Natural killer cell (primary cell): ENCODE measurements around the gene NUP214. TPM values are rescaled to one million over a fixed set of nuclear protein-coding genes. Genes with fewer than 3 reads are reported as not detected.

ENCODE experiments used
- ATAC-seq, 3 donors: fragments of 150-1000 bp in 2 of 3; fragments of 200-7000 bp in 1 of 3; cut with Tn5 transposase; 1 replicate in 1 of 3; 2 replicates in 2 of 3; pipeline ENCODE4 v1.10.0; 2021; ENCODE audit warnings: mild to moderate bottlenecking in 2 of 3, moderate library complexity in 2 of 3
- DNase-seq, 2 donors: peaks; one replicate each; pipeline versions ENCODE4 v3.0.0 to v3.0.0-alpha.2; 2013 to 2021; ENCODE audit warnings: mixed read lengths in 1 of 2
- H3K27ac ChIP-seq: one replicate; pipeline ENCODE4 v1.5.1; 2013; ENCODE audit warnings: mild to moderate bottlenecking, low read length
- H3K27me3 ChIP-seq: one replicate; pipeline ENCODE4 v1.6.1; 2013; ENCODE audit warnings: low read length; ENCODE audit not compliant: control insufficient read depth, insufficient read depth
- H3K36me3 ChIP-seq: one replicate; pipeline ENCODE4 v1.6.1; 2013; ENCODE audit warnings: low read length; ENCODE audit not compliant: control insufficient read depth, insufficient read depth
- H3K4me1 ChIP-seq: one replicate; pipeline ENCODE4 v1.6.1; 2013; ENCODE audit warnings: low read length; ENCODE audit not compliant: control insufficient read depth, insufficient read depth
- H3K4me3 ChIP-seq: one replicate; pipeline ENCODE4 v1.5.1; 2013; ENCODE audit warnings: low read length
- H3K9me3 ChIP-seq: one replicate; pipeline ENCODE4 v1.6.1; 2013; ENCODE audit warnings: low read length; ENCODE audit not compliant: control insufficient read depth, insufficient read depth
- H3K27ac Mint-ChIP-seq, 2 donors: one replicate each; pipeline ENCODE4 v1.8.0; 2022; ENCODE audit warnings: mild to moderate bottlenecking in 2 of 2, mixed read lengths in 2 of 2, moderate library complexity in 1 of 2
- H3K27me3 Mint-ChIP-seq, 2 donors: one replicate each; pipeline ENCODE4 v1.8.0; 2022; ENCODE audit warnings: low read depth in 2 of 2, mixed read lengths in 2 of 2
- H3K36me3 Mint-ChIP-seq: one replicate; pipeline ENCODE4 v1.8.0; 2022; ENCODE audit warnings: mixed read lengths
- H3K4me1 Mint-ChIP-seq, 2 donors: one replicate each; pipeline ENCODE4 v1.8.0; 2022; ENCODE audit warnings: mixed read lengths in 2 of 2
- H3K4me3 Mint-ChIP-seq: one replicate; pipeline ENCODE4 v1.8.0; 2022; ENCODE audit warnings: mild to moderate bottlenecking, moderate library complexity, mixed read lengths
- H3K9me3 Mint-ChIP-seq, 2 donors: one replicate each; pipeline ENCODE4 v1.8.0; 2022; ENCODE audit warnings: mixed read lengths in 2 of 2
- WGBS: methylation state at CpG from one replicate; pipeline ENCODE4 v1.1.7; 2013; ENCODE audit warnings: missing lambda C conversion rate; ENCODE audit not compliant: insufficient coverage; 5-methylcytosine and 5-hydroxymethylcytosine counted together
- intact Hi-C: fragments of 100-400 bp; cut with micrococcal nuclease; formaldehyde crosslinking; loops from one replicate; pipeline ENCODE4 v1.14.2; 2022
- total RNA-seq, 4 donors: library from RNA; stranded (reverse); fragments of 120-200 nt in 1 of 4; gene quantifications; one replicate each; pipeline versions ENCODE4 v1.2.3 to v1.2.4, GENCODE V29; 2013 to 2022
- TF ChIP-seq, protein P1 (sequence below): fragments of 200-600 bp; IDR thresholded peaks from one replicate; pipeline ENCODE4 v1.8.0; 2022; ENCODE audit warnings: antibody characterized with exemption

Gene NUP214
- total RNA-seq, 3 donors from 2014 or later (not counting 1 experiment from before 2014, with no cell fraction given) = 125 to 133 (median 132) TPM

DNA sequence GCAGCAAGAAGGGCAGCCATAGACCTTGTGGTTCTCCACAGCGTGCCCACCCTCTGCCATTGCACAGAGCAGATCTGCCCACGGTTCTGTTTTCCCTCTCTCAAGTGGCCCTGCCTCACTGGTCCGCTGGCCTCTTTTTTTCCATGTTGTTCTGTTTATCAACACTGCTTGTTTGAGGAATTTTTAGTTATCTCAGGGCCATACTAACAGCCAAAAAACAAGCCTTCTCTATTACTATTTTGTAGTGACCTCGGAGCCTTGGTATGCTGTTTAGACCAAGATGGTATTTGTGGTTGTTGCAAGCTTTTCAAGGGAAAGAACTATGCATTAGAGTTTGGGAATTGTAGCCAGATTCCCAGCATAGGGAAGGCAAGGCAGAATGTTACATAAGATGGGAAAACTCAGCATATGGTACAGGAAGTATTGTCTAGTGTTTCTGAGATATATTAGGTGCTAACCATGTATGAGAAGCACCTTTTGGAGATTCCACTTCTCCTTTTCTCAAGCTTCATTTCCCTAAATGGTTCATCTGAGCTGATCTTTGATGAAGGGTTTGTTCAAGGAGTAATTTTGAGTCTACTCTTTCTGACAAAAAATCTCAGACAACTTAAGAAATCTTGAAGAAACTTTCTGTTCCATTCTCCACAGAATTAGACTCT lies 54.3 kb downstream of the NUP214 start:
- Histone ChIP-seq H3K36me3 (peaks cover 57% of the 10 kb centered on the region), H3K4me3 (no peak overlapping the region), H3K27me3 (no peaks in the 10 kb centered on the region), H3K4me1 (peaks cover 5% of the 10 kb centered on the region), H3K9me3 (no peaks in the 10 kb centered on the region), H3K27ac (no peak overlapping the region)
- WGBS = 67% methylated on average over 4 of the region's 4 CpGs
- Mint-ChIP-seq H3K4me3 (no peak overlapping the region), H3K36me3 (peaks cover 15% of the 10 kb centered on the region), H3K27ac (no peak overlapping the region), H3K9me3 (no peaks in the 10 kb centered on the region), H3K4me1 (peaks cover 9 to 24% of the 10 kb centered on the region in 2 donors), H3K27me3 (no peaks in the 10 kb centered on the region)
- intact Hi-C loops = no loop called here
- no peak for ATAC-seq
- DNase-seq = no peak
- TF ChIP-seq, protein P1, sequence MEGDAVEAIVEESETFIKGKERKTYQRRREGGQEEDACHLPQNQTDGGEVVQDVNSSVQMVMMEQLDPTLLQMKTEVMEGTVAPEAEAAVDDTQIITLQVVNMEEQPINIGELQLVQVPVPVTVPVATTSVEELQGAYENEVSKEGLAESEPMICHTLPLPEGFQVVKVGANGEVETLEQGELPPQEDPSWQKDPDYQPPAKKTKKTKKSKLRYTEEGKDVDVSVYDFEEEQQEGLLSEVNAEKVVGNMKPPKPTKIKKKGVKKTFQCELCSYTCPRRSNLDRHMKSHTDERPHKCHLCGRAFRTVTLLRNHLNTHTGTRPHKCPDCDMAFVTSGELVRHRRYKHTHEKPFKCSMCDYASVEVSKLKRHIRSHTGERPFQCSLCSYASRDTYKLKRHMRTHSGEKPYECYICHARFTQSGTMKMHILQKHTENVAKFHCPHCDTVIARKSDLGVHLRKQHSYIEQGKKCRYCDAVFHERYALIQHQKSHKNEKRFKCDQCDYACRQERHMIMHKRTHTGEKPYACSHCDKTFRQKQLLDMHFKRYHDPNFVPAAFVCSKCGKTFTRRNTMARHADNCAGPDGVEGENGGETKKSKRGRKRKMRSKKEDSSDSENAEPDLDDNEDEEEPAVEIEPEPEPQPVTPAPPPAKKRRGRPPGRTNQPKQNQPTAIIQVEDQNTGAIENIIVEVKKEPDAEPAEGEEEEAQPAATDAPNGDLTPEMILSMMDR = no peak

- no peak for ATAC-seq
- H3K27ac ChIP-seq = no peak overlapping the region
- no peaks in the 10 kb centered on the region for H3K9me3 ChIP-seq
- Mint-ChIP-seq H3K4me3 (no peak overlapping the region), H3K27me3 (no peaks in the 10 kb centered on the region), H3K9me3 (no peaks in the 10 kb centered on the region), H3K4me1 (peaks cover 9 to 24% of the 10 kb centered on the region in 2 donors), H3K36me3 (peaks cover 11% of the 10 kb centered on the region), H3K27ac (no peak overlapping the region)
- H3K27me3 ChIP-seq = no peaks in the 10 kb centered on the region
- DNase-seq = no peak
- intact Hi-C loops = no loop called here
- H3K4me1 ChIP-seq = peaks cover 5% of the 10 kb centered on the region
- TF ChIP-seq, protein P1 = no peak
- peaks cover 57% of the 10 kb centered on the region for H3K36me3 ChIP-seq
- no peak overlapping the region for H3K4me3 ChIP-seq
- 98% methylated on average over 5 of the region's 6 CpGs for WGBS
Observed at GRCh38 chr9:131180454-131180853, 55.1 kb downstream of the NUP214 start.

DNA sequence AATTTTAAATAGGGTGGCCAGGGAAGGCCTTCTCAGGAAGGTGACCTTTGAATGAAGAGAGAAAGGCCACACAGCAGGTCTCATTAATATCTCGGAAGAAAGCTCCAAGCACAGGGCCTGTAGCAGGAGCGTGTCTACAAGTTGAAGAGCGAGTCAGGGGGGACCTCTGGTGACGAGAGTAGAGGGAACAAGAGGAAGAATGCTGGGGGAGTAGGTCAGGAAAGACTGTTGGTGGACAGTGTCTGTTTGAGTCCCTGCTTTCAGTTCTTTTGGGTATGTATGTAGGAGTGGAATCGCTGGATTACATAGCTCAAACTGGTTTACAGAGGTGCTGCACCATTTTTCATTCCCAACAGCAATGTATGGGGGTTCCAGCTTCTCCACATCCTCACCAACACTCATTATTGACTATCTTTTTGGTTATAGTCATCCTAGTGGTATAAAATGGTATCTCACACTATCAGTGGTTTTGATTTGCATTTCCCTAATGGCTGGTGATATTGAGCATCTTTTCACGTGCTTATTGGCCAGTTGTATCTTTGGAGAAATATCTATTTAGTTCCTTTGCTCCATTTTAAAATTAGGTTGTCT lies 55.8 kb downstream of the NUP214 start:
- Mint-ChIP-seq H3K4me1 (peaks cover 9 to 24% of the 10 kb centered on the region in 2 donors), H3K9me3 (no peaks in the 10 kb centered on the region), H3K36me3 (peaks cover 10% of the 10 kb centered on the region), H3K27me3 (no peaks in the 10 kb centered on the region), H3K27ac (no peak overlapping the region), H3K4me3 (no peak overlapping the region)
- peaks cover 53% of the 10 kb centered on the region for H3K36me3 ChIP-seq
- H3K27me3 ChIP-seq = no peaks in the 10 kb centered on the region
- no peaks in the 10 kb centered on the region for H3K9me3 ChIP-seq
- TF ChIP-seq, protein P1 = peak; percentile 46
- 97% methylated on average over 4 of the region's 6 CpGs for WGBS
- intact Hi-C loops = no loop called here
- H3K4me1 ChIP-seq = peaks cover 5% of the 10 kb centered on the region
- no peak overlapping the region for H3K27ac ChIP-seq
- ATAC-seq = no peak
- peak in 1 of 2 donors; percentile 33 for DNase-seq
- H3K4me3 ChIP-seq = no peak overlapping the region
